Gastroesophageal sphincter (tissue), 4 donors: ENCODE data around the gene TMEM141. TPM values are rescaled to one million over a fixed set of nuclear protein-coding genes. Genes with fewer than 3 reads are reported as not detected.
"Not testable (repeated sequence)": the region's sequence is repeated elsewhere in the genome, so short reads cannot be mapped to it uniquely, and the experiment has no call there.

Experiments
- ATAC-seq: fragments of 150-250 bp; one replicate; pipeline ENCODE4 v1.9.1; 2016; ENCODE audit warnings: mild to moderate bottlenecking, moderate library complexity
- H3K27ac ChIP-seq, 4 donors: fragments of 200-600 bp; sonication (generic) in 3 of 4; 1 replicate in 3 of 4; 2 replicates in 1 of 4; pipeline ENCODE4 v1.5.1; 2016 to 2019
- H3K27me3 ChIP-seq: fragments of 200-600 bp; sonication (generic); one replicate; pipeline ENCODE4 v1.5.1; 2019
- H3K36me3 ChIP-seq, 2 donors: fragments of 200-600 bp; sonication (generic); one replicate each; pipeline ENCODE4 v1.5.1; 2019; ENCODE audit warnings: control low read depth in 1 of 2
- H3K4me1 ChIP-seq, 3 donors: fragments of 200-600 bp; sonication (generic); 1 replicate in 2 of 3; 2 replicates in 1 of 3; pipeline ENCODE4 v1.5.1; 2016 to 2019; ENCODE audit warnings: control low read depth in 2 of 3
- H3K4me3 ChIP-seq, 2 donors: fragments of 200-600 bp; sonication (generic); one replicate each; pipeline ENCODE4 v1.5.1; 2019; ENCODE audit warnings: mild to moderate bottlenecking in 1 of 2, moderate library complexity in 1 of 2
- H3K9me3 ChIP-seq, 3 donors: fragments of 200-600 bp; sonication (generic); one replicate each; pipeline ENCODE4 v1.5.1; 2017 to 2019; ENCODE audit warnings: control low read depth in 2 of 3
- EP300 ChIP-seq: sonication (generic); formaldehyde crosslinking; IDR thresholded peaks from one replicate; pipeline ENCODE4 v1.6.1; 2017; ENCODE audit warnings: antibody characterized with exemption, mild to moderate bottlenecking
- POLR2A ChIP-seq, 2 donors: fragments of 450-650 bp; IDR thresholded peaks; one replicate each; pipeline ENCODE4 v1.6.1; 2017; ENCODE audit warnings: antibody characterized with exemption in 2 of 2, mild to moderate bottlenecking in 2 of 2, moderate library complexity in 1 of 2
- POLR2AphosphoS5 ChIP-seq: sonication (generic); formaldehyde crosslinking; IDR thresholded peaks from one replicate; pipeline ENCODE4 v1.6.1; 2017; ENCODE audit warnings: antibody characterized with exemption
- WGBS, 2 donors: methylation state at CpG; one replicate each; pipeline ENCODE4 v1.1.5; 2018; ENCODE audit warnings: low coverage in 1 of 2; 5-methylcytosine and 5-hydroxymethylcytosine counted together
- total RNA-seq, 4 donors: library from RNA; depleted of rRNA; stranded (reverse); fragments of >200 nt; gene quantifications; one replicate each; pipeline ENCODE4 v1.1.0, GENCODE V29; 2016
- TF ChIP-seq, protein P1 (sequence below), 4 experiments: fragments of 200-600 bp in 2 of 4; fragments of 450-650 bp in 2 of 4; sonication (generic) in 1 of 4; IDR thresholded peaks; one replicate each; pipeline ENCODE4 v1.5.1; 2017 to 2019; ENCODE audit warnings: antibody characterized with exemption in 4 of 4, mild to moderate bottlenecking in 2 of 4, moderate library complexity in 2 of 4

TMEM141 gene
- total RNA-seq, 4 donors from 2014 or later: 33.0 to 51.5 (median 40.4) TPM

DNA sequence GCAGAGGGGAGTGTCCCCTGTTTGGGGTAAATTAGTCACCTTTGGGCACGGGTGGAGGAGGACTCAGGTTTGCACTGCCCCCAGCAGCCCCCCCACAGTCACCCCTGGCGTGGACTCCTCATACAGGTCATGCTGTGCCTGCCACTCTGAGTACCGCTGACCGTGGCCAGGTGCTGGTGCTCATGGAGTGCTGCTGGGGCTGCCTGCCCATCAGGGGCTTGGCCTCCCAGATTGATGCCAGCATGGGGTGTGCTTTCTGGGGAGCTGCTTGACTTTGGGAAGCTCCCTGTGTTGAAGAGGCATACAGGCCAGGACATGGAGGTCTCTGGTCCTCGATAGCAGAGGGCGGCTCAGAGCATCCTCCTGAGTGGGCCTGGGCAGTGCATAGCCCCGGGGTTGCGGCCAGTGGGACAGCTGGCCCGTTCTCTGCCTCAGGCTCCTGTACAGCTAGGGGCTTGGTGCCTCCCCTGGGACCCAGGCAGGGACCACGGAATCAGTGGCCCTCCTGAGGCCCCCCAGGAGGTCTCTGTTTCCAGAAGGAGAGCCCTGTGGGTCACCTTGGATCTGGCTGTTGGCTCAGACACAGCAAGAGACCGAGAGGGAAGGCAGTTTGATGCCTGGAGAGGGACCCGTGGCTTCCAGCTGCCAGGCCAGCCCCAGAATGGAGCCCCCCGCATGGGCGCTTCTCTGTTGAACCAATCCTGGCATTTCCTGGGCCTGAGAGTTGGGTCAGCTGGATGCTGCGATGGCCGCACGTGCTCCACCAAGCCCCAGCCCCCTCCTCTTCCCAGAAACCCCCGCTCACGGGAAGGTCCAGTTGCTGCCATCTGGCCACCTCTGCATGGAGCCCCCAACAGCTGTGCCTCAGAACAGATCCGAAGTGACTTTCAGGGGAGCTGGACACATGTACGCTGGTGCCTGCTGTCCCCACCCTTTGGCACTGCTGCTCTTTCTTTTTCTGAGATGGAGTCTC, 45.1 kb downstream of the TMEM141 start:
- Histone ChIP-seq H3K4me1 (peaks cover 0 to 9% (median under 1%) of the 10 kb centered on the region in 3 donors), H3K27ac (no peak overlapping the region), H3K4me3 (no peak overlapping the region), H3K36me3 (peaks cover 0 to 89% of the 10 kb centered on the region in 2 donors), H3K9me3 (no peaks in the 10 kb centered on the region), H3K27me3 (no peaks in the 10 kb centered on the region)
- TF ChIP-seq EP300: no peak
- TF ChIP-seq, protein P1, sequence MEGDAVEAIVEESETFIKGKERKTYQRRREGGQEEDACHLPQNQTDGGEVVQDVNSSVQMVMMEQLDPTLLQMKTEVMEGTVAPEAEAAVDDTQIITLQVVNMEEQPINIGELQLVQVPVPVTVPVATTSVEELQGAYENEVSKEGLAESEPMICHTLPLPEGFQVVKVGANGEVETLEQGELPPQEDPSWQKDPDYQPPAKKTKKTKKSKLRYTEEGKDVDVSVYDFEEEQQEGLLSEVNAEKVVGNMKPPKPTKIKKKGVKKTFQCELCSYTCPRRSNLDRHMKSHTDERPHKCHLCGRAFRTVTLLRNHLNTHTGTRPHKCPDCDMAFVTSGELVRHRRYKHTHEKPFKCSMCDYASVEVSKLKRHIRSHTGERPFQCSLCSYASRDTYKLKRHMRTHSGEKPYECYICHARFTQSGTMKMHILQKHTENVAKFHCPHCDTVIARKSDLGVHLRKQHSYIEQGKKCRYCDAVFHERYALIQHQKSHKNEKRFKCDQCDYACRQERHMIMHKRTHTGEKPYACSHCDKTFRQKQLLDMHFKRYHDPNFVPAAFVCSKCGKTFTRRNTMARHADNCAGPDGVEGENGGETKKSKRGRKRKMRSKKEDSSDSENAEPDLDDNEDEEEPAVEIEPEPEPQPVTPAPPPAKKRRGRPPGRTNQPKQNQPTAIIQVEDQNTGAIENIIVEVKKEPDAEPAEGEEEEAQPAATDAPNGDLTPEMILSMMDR (IDR thresholded peaks at IDR 0.05): no peak
- no peak for TF ChIP-seq POLR2AphosphoS5
- 40 to 86% methylated on average over 1 of the region's 21 CpGs for WGBS, 2 donors
- no peak for ATAC-seq

DNA sequence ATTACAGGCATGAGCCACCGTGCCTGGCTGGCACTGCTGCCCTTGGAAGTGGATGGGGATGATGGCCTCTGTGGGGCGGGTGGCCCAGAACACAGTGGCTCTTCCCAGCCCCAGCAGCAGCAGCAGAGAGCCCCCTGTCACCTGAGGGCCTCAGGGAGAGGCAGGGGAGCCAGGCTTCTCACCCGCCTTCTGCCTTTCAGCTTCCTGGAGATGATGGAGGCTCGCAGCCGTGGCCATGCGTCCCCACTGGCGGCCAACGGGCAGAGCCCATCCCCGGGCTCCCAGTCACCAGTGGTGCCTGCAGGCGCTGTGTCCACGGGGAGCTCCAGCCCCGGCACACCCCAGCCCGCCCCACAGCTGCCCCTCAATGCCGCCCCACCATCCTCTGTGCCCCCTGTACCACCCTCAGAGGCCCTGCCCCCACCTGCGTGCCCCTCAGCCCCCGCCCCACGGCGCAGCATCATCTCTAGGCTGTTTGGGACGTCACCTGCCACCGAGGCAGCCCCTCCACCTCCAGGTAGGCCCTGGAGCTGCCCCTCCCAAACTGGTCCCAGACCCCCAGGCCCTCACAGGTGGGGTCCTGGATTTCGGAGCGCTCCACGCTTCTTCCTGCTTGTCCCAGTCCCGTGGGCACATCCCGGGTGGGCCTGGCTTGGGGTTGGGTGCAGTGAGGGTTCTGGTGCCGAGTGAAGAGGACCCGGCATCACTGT, 46.2 kb downstream of the TMEM141 start:
- WGBS, 2 donors: 80 to 100% methylated on average over 1 to 2 of the region's 27 CpGs
- ATAC-seq: no peak
- peaks cover 0 to 78% of the 10 kb centered on the region in 2 donors for H3K36me3 ChIP-seq

DNA sequence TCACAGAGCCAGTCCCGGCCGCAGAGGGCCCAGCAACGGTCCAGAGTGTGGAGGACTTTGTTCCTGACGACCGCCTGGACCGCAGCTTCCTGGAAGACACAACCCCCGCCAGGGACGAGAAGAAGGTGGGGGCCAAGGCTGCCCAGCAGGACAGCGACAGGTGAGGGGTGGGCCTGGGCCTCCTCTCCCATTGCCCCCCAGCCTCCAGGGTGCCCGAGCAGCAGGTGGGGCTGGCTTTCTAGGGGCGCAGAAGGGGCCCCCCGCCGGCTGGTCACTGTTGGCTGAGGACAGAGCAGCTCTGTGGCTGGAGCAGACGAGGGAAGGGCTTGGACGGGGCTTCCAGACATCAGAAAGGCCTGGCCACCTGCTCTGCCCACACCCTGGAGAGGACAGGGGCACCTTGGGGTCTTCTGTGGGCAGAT, 46.7 kb downstream of the TMEM141 start:
- peaks cover 0 to 26% (median 16%) of the 10 kb centered on the region in 3 donors for H3K4me1 ChIP-seq
- H3K4me3 ChIP-seq, ATAC-seq, H3K27me3 ChIP-seq, H3K27ac ChIP-seq, H3K9me3 ChIP-seq: not testable (repeated sequence)
- H3K36me3 ChIP-seq: peaks cover 0 to 72% of the 10 kb centered on the region in 2 donors
- WGBS, 2 donors: no CpG with 5 or more reads among the region's 15 CpGs

More for the DNA sequence above, 46.2 kb downstream of the TMEM141 start:
- TF ChIP-seq POLR2A (IDR thresholded peaks at IDR 0.05): no peak
- TF ChIP-seq, protein P1 (IDR thresholded peaks at IDR 0.05): no peak
- no peak overlapping the region for H3K27ac ChIP-seq
- no peaks in the 10 kb centered on the region for H3K9me3 ChIP-seq
- peaks cover under 1% of the 10 kb centered on the region for H3K27me3 ChIP-seq
- peaks cover 0 to 20% (median 11%) of the 10 kb centered on the region in 3 donors for H3K4me1 ChIP-seq
- no peak overlapping the region for H3K4me3 ChIP-seq

GRCh38 chr9:136838314-136839228, 47.4 kb downstream of the TMEM141 start:
- Histone ChIP-seq H3K9me3 (no peaks in the 10 kb centered on the region), H3K27ac (no peak overlapping the region), H3K36me3 (peaks cover 0 to 65% of the 10 kb centered on the region in 2 donors), H3K4me3 (no peak overlapping the region), H3K4me1 (peaks cover 0 to 33% (median 22%) of the 10 kb centered on the region in 3 donors), H3K27me3 (peaks cover 13% of the 10 kb centered on the region)
- TF ChIP-seq POLR2A (IDR thresholded peaks at IDR 0.05): no peak
- no peak for ATAC-seq
- WGBS, 2 donors: 83% methylated on average over 1 of the region's 29 CpGs; no CpG with 5 or more reads in 1 of the 2 donors

DNA sequence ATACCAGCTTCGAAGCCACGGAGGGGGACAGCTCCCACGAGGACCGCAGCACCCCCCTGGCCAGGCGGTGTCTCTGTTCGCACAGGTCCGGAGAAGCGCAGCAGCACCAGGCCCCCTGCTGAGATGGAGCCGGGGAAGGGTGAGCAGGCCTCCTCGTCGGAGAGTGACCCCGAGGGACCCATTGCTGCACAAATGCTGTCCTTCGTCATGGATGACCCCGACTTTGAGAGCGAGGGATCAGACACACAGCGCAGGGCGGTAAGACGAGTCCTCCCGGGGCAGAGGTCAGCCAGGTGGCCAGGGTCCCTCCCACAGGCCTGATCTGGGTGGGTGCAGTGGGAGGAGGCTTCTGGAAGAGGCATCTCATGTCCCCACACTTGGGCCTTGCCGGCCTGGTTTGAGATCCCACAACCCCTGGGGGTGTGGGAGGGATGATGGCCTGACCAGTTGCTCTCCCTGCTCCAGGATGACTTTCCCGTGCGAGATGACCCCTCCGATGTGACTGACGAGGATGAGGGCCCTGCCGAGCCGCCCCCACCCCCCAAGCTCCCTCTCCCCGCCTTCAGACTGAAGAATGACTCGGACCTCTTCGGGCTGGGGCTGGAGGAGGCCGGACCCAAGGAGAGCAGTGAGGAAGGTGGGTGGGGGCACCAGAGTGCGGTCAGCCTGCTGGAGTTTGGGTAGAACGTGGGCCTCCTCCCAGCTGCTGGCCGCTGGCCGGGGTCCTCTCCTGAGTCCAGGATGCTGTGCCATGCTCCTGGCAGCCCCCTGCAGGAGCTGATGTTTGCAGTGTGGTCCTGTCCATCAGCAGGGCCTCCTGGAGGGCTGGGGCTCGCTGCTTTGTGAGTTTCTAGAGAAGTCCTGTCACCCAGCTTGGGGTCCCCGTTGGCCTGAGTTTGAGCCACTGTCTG, 48.3 kb downstream of the TMEM141 start:
- ATAC-seq: no peak
- WGBS, 2 donors: 93% methylated on average over 3 of the region's 36 CpGs; no CpG with 5 or more reads in 1 of the 2 donors
- Histone ChIP-seq H3K27ac (no peak overlapping the region), H3K27me3 (peaks cover 22% of the 10 kb centered on the region), H3K4me3 (no peak overlapping the region), H3K4me1 (peaks cover 0 to 42% (median 29%) of the 10 kb centered on the region in 3 donors), H3K9me3 (no peaks in the 10 kb centered on the region), H3K36me3 (peaks cover 0 to 61% of the 10 kb centered on the region in 2 donors)
- TF ChIP-seq POLR2A (IDR thresholded peaks at IDR 0.05) (no peak), POLR2AphosphoS5 (no peak), EP300 (no peak)
- TF ChIP-seq, protein P1 (IDR thresholded peaks at IDR 0.05): no peak
